NCI-H446 (cell line): ENCODE measurements around the gene CELSR1.
"Not testable (repeated sequence)": the region's sequence is repeated elsewhere in the genome, so short reads cannot be mapped to it uniquely, and the experiment has no call there.

Experiments
- DNase-seq, 2 experiments: peaks; one replicate each; lab custom pipeline; 2025; lab: John Stamatoyannopoulos, UW

CELSR1 gene

GRCh38 chr22:46532416-46532815 lies 5.0 kb downstream of the CELSR1 start:
- no peak for DNase-seq

DNA sequence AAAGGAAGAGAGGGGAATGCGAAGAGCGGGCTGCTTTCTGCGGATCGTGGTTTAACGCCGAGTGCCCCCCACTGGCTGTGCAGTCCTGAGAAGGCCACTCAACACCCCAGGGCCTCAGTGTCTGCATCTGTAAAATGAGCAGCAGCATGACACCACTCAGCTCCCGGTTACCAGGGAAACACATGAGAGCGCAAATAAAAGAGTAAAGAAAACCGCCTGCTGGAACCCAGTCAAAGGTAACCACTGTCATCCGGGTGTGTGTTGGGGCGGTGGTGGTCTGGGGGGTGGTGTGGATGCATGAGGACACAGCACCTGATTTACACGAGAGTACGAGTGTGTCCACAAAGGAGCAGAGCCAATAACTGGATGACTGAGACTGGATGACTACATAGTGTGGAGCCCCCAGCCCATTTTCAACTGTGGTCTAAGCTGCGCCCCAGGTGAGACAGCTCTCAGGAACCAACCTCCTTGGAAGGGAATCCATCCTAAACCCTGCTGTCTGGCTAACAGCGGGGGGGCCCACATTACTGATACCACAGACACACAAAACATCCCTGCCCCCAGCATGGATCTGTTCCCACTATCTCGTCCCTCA lies 5.7 kb downstream of the CELSR1 start:
- DNase-seq, result no peak

DNA sequence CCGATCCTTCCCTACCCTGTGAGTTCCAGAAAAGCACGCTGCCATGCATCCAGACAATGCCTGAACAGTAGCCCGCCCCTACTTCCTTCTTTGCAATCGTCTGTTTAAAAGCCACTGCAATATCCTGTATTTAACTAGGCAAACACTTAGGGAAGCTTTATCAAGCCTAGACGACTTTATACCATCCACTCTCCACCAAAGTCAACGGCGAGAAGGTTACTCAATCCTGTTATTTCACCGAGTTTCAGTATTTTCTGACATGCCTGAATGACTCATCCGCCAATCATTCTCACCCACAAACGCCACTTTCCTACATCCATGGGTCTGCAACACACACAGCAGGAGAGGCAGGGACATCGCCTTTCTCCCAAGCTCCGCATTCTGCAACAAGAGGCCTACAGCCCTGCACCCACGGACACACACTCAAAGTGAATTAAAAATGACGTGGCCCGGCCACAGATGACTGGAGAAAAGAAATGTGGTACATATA lies 9.3 kb downstream of the CELSR1 start:
- DNase-seq, result no peak

DNA sequence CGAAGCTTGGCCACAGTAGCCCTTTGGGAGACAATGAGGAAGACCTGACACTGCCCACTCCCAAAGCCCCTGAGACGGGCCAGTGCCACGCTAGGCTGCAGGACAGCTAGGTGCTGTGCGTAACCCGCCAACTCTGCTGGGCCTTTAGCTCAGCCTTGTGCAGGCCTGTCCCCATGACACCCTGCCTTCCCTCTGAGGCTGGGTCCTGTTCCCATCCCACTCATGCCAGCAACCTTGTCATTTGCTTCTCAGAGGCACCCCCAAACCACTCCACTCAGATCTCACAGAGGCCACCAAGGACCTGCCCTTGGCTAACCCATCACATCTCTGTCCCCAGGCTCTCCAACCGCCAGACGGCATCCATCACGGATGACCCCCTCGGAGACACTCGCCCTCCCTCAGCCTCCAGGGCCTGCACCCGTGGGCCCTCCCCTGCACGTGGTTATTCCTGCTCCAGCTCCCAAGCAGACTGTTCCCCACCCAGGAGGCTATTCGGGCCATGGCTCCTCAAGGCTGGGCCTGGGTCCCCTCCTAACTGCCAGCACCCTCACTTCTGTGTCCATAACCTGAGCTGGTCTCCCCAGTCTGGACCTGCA lies 11.1 kb downstream of the CELSR1 start:
- no peak for DNase-seq

GRCh38 chr22:46525389-46526243 lies 11.8 kb downstream of the CELSR1 start:
- no peak for DNase-seq

DNA sequence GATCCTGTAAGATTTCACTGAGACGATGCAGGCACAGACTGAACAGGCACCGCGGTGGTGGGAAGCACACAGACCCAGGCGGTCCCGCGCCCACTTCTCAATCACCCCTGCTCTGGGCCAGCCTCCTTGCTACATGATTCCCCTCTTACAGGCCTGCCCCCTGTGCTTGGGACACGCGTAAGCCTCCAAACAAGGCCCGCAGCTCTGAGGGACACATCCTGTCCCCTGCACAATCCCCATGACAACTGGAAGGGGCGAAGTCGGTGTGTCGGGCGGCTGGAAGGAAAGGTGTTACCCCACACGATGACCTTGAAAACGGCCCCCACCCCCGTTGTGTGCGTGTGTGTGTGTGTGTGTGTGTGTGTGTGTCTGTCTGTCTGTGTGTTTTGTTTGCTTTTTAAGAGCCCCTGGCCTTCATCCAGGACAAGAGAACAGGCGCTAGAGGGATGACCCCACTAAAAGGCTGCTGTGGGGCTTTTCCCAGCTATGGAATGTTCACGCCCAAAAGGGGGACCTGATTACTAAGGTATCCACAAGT lies 13.1 kb downstream of the CELSR1 start:
- DNase-seq, result no peak

GRCh38 chr22:46522797-46523196 lies 14.6 kb downstream of the CELSR1 start:
- no peak for DNase-seq

GRCh38 chr22:46521994-46522393 lies 15.4 kb downstream of the CELSR1 start:
- DNase-seq, result no peak

DNA sequence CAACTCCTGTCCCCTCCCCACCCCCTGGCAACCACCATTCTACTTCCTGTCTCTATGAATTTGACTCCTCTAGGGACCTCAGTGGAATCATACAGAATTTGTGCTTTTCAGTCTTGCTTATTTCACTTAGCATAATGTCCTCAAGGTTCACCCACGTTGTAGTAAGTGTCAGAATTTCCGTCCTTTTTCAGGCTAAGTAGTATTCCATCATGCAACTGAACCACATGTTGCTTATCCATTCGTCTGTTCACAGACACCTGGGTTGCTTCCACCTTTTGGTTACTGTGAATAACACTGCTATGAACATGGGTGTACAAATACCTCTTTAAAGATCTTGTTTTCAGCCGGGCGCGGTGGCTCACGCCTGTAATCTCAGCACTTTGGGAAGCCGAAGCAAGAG lies 16.5 kb downstream of the CELSR1 start:
- no peak for DNase-seq

GRCh38 chr22:46519377-46519776 lies 18.0 kb downstream of the CELSR1 start:
- no peak for DNase-seq

- DNase-seq, result no peak
Observed at GRCh38 chr22:46518542-46519325, 18.7 kb downstream of the CELSR1 start.

- DNase-seq, result no peak
Observed at GRCh38 chr22:46518038-46518437, 19.4 kb downstream of the CELSR1 start.

DNA sequence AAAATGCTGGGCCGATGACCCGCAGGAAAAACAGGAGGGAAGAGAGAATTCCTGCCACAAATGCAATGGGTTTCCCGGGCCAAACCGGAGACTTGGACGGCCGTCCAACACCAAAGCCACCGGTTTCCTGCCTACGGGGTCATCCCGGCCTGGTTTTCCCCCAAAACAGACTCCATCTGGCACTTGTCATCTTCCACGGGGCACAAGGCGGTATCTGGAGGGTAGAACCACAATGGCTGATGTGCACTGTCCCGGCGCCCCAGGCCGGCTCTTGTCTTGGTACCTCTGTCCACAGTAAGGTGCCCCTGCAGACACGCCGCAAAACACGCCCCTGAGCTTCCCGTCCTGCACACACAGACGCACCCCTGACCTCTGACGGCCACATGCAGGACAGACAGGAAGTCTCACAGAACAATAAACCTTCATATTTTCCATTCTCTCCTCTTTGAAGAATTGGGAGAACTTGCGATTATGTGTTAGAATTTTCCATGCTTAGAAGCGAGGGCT lies 20.1 kb downstream of the CELSR1 start:
- DNase-seq, result no peak

DNA sequence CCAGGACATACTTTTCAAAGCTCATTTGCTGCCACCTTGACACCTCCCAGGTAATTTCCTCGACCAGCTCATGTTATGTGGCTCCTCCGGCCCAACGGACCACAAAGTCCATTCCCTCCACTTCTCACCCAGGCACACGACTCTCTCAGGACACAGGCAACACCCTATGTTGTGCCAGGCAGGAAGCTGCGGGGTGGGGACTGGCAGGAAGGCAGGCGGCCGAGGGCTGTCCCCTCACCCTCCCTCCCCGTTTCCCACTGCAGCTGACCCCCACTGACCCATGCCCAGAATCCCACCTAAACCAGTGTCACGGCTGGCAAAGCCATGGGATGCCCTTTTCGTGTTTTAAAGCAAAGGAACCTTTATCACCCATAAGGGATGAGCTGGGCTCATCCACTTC lies 20.8 kb downstream of the CELSR1 start:
- no peak for DNase-seq

- not testable (repeated sequence) for DNase-seq
Observed at GRCh38 chr22:46516112-46516487, 21.3 kb downstream of the CELSR1 start.

DNA sequence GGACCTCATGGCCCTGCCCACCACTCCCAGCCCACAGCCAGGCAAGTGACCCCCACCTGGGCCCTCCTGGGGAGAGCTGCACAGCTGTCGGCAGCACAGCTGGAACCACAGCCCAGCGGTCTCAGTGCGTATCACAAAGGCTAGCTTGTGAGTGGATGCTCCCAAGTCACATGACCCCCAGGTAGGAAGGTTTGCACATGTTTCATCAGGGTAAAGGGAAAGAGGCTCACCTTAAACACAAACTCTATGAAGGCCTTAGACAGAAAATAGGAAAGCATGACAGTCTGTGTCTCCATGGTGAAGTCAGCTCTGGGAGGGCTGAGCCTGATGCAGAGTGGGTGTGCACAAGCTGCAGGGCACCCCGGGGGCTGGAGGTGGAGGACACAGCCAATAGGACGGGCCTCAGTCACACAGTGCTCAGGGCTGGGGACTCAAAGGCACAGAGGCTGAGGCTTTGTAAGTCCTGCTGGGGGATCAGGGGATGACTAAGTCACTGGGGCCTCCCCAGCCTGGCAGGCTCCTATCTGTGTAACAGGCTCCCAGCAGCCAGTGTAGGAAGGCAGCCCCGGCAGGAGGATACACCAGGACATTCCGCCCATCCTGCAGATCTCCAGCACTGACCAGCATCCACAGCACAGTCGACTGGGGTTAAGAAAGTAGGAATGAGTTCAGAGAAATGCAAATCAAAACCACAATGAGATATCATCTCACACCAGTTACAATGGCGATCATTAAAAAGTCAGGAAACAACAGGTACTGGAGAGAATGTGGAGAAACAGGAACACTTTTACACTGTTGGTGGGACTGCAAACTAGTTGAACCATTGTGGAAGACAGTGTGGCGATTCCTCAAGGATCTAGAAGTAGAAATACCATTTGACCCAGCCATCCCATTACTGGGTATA lies 22.0 kb downstream of the CELSR1 start:
- no peak for DNase-seq

DNA sequence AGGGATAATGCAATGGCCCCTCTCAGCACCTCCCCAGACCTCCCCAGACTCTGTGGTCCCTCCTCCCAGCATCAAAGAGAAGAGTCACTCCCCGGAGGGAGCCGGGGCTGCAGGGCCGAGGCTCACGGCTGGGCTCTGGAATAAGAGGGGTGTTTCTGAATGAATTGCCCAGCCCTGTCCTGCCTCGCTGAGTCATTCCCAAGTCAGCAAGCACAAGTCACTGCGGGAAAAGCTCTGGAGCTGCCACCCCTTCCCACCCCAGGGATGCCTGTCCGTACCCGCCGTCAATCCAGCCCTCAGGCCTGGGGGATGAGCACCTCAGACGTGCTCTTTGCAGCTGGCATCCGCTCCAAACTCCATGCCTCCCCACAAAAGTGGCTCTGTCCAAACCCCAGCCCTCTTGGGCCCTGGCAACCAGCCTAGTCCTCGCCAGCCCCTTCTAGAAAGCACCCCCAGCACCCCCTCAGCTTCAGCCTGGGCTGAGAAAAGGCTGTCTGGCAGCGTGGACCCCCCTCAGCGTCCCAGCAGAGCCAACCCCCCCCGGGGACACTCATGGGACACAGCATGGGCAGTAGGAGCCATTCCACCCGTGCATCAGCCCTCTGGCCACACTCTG lies 22.7 kb downstream of the CELSR1 start:
- no peak for DNase-seq

DNA sequence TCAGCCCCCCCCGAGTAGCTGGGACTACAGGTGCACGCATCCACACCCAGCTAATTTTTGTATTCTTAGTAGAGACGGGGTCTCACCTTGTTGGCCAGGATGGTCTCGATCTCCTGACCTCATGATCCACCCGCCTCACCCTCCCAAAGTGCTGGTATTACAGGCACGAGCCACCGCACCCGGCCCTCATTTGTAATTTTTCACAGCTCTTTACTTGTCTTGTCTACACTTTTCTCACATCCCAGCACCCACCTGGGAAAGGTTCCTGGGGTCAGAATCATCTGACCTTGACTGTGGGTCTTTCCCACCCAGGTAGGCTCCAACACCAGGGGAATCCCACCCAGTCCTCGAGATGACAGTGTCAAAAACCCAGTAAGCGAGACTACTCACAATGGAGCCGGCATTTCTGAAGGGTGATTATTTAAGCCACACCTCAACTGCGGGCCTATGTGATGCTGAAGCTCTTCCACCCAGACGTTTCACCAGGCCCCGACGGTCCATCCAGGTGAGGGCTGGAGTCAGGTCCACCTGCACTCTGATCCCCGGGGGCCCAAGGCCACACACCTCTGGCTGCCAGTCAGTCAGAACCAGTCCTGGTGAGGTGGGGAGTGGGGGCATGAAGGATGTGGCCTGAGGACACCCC lies 23.4 kb downstream of the CELSR1 start:
- DNase-seq, result no peak

GRCh38 chr22:46512683-46513082 lies 24.7 kb downstream of the CELSR1 start:
- no peak for DNase-seq

DNA sequence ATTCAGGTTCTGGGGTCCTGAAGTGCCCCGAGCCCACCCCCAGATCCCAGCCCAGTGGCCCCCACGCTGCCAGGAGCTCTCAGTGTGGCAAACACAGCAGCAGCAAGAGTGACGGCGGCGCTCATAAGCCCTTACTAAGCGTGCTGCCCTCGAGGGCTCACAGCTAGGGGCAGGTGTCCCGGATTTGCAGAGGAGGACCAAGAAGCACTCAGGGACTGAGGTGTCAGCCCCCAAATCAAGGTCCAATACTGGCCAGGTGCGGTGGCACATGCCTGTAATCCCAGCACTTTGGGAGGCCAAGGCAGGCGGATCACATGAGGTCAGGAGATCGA lies 25.4 kb downstream of the CELSR1 start:
- no peak for DNase-seq
